GM12892 (cell line): ENCODE results near the gene SYNDIG1.

Source experiments
- DNase-seq: peaks from one replicate; pipeline ENCODE4 v3.0.0; 2011; ENCODE audit not compliant: insufficient read length
- FAIRE-seq: peaks from 2 replicates; lab custom pipeline; 2011; peaks lifted over from hg19 to GRCh38; lab: Jason Lieb, UNC
- POLR2A ChIP-seq: IDR thresholded peaks from 2 replicates; pipeline ENCODE4 v1.6.1; 2011; ENCODE audit warnings: low read depth, low read length, control low read depth
- POLR2AphosphoS5 ChIP-seq: IDR thresholded peaks from 2 replicates; pipeline ENCODE4 v1.6.1; 2011; ENCODE audit warnings: low read depth, low read length, control low read depth
- TAF1 ChIP-seq: IDR thresholded peaks from 2 replicates; pipeline ENCODE4 v1.6.1; 2011; ENCODE audit warnings: low read depth, mild to moderate bottlenecking, control low read depth, low read length, borderline replicate concordance

The SYNDIG1 gene

DNA sequence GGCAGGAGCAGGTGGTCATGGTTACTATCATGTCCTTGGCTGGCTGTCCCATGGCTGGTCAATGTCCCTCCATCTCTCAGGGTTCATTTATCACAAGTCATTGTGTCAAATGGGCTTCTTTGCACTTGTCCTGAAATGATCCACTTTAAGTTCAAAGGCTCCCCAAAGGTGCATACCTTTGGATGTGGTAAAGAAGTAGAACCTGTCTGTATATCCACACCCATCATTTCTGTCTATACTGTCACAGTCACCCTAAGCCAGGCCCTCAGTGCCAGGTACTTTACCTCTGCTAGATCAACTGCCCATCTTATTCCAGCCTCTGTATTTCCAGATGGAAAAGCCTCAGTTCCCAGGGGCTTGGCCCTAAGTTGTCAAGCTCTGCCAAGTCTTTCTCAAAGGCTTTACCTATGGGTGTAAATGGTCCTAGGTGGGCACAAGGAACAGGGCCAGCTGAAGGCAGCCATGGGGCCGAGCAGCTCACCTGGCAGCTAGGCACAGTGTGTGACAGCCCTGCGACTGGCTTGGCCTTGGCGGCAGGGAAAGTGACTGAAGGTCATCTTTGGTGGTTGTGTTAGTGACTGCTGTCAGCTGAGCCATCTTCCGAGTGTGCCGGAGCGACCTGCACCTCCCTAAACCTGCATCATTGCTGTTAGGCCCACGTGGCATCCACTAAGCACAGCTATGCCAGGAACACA, 198.4 kb downstream of the SYNDIG1 start:
- DNase-seq (no peak), FAIRE-seq (no peak)
- TF ChIP-seq TAF1 (no peak), POLR2A (no peak), POLR2AphosphoS5 (no peak)

DNA sequence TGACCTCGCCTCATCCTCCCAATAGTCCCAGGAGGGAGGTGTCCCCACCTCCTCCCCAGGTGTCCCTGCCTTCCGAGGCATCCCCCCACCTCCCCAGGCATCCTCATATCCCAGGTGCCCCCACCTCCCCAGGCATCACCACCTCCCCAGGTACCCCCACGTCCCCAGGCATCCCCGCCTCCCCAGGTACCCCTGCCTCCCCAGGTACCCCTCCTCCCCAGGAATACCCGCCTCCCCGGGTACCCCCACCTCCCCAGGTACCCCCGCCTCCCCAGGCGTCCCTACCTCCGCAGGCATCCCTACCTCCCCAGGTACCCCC, 198.9 kb downstream of the SYNDIG1 start:
- DNase-seq = no peak
- no peak for FAIRE-seq
- no peak for TF ChIP-seq TAF1
- TF ChIP-seq POLR2A = no peak
- TF ChIP-seq POLR2AphosphoS5 = no peak

DNA sequence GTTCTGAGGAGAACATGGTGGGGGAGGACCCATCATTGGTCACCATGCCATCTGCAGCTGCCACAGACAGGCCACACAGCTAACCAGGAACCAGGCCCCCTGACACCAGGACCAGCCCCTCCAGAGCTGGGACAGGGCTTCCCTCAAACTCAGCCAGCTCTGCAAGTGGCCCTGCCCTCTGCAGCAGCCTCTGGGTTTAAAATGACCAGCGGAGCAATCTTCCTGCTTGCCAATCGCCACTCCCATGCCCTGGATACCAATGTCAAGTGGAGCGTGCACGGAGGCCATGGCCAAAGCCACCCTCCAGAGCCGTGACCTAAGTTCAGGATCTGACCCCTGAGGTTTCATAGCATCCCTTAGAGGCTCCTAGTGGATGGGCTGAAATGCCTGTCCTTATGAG, 199.4 kb downstream of the SYNDIG1 start:
- no peak for TF ChIP-seq POLR2AphosphoS5
- FAIRE-seq (no peak), DNase-seq (no peak)

DNA sequence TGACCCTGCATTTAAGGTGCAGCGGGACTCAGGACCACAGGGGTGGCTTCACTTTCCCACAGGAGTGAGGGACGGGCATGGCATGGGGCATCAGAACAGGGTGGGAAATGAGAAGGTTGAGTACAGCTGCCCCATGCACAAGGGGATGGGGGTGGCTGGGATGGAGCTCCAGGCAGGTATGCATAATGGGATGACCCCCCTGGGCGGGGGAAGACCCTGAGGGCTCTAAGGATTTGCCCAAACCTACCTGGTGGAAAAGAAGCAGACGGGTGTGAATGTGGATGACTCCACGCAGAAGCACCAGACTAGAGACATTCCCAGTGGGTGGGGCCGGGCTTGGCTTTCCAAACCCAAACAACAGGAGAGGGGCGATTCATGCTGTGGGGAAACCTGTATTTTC, 200.3 kb downstream of the SYNDIG1 start:
- TF ChIP-seq POLR2AphosphoS5 (no peak), POLR2A (no peak), TAF1 (no peak)
- FAIRE-seq = no peak

DNA sequence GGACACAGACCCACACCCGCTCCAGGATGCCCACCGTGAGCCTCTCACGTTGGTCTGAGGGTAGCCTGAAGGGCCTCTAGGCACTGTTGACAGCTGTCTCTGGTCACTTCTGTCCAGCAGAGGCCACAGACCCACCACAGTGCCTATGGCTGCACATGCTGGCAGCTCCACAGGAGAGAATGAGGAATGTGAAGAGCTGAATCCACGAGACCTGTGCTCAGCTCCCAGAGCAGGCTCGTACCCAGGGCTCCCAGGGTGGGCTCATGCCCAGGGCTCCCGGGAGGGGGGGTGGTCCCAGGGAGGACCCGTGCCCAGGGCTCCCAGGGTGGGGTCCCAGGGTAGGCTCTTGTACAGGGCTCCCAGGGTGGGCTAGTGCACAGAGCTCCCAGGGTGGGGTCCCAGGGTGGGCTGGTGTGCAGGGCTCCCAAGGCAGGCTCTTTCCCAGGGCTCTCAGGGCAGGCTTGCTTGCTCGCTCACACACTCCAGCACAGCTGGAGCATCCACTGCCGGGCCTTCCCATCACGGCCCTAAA, 201.0 kb downstream of the SYNDIG1 start:
- no peak for DNase-seq
- FAIRE-seq = no peak

More for the DNA sequence above, 200.3 kb downstream of the SYNDIG1 start:
- no peak for DNase-seq

DNA sequence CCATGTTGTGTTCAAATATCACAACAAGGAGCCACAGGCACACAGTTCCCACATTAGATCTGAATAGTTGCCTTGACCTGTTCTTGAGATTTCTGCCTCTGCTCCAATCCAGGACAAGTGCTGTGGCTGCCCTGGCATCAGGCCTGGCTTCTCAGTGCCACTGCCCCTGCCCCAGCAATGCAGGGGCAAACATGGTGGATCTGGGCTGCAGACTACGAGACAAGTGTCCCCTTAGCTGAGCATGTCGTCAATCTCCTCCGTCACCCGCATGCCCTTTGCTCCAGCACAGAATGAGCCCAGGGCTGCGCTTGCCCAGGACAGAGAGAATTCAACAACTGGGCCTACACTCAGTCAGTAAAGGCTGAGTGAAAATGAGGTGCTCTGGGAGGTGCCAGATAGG, 201.6 kb downstream of the SYNDIG1 start:
- FAIRE-seq (no peak), DNase-seq (no peak)
- TF ChIP-seq TAF1 = no peak
- no peak for TF ChIP-seq POLR2AphosphoS5
- TF ChIP-seq POLR2A = no peak

More for the DNA sequence above, 201.0 kb downstream of the SYNDIG1 start:
- TF ChIP-seq TAF1 (no peak), POLR2AphosphoS5 (no peak), POLR2A (no peak)

DNA sequence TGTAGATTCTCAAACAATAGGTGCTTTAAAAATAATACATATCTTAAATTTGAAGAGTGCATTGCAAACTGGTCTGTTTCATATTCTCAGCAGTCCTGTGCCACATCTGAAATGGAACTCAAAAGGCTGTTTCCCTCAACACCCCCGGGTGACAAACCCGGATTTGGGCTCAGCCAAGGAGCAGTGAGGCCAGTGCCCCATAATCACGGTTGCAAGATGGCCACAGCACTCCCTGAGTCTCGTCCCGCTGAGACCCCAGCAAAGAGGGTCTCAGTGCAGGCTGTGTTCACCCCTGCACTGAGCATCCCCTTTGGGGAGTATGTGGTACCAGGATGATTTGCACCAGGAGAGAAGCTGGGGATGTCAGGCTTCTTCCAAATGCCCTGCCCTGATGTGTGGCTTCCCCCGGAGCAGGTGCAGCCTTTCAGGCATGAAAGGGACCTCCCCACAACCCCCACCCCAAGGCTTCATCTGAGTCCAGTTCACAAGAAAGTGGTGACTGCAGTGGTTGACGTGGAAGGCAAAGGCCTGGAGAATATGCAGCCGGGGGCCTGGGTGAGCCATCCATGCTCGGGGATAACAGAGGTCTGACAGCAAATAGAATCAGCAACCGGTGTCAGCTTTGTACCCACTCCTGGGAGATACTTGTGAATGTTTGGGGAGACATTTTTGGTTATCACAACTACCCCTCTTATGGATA, 202.9 kb downstream of the SYNDIG1 start:
- FAIRE-seq (no peak), DNase-seq (no peak)
- no peak for TF ChIP-seq POLR2A
- TF ChIP-seq TAF1 = no peak
- TF ChIP-seq POLR2AphosphoS5 = no peak

DNA sequence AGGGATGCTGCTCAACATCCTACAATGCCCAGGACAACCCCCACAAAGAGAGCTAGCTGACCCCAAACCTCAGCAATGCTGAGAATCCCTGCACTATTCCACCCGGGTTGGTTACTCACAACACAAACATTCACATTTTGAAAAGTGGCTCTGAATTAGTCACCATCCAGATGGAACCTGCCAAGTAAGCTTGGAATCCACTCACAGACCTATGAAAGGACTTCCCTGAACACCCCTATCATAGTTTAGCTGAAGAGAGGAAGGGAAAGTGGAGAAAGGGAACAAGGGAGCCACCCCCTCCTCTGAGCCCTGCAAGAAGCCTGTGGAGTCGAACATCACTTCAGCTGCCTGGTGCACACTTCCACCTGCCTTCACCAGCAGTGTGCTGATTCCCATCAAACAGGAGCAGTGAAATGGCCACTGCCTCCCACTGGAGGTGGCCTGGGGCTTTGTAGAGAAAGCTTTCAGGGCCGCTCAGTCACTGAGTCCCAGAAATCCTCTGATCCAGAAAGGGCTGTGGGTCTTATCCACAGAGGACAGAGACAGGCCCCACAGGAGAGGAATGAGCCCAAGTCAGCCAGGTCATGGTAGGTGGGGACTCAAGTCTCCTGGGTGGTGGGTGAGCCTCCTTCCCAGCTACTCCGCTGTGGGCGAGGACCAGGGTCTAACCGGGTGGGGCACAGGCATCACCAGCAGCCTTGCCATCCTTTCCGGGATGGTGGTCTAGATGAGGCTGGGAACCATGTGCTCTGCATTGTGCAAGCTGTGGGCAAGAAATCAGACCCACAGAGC, 203.7 kb downstream of the SYNDIG1 start:
- DNase-seq (no peak), FAIRE-seq (no peak)
- no peak for TF ChIP-seq TAF1

DNA sequence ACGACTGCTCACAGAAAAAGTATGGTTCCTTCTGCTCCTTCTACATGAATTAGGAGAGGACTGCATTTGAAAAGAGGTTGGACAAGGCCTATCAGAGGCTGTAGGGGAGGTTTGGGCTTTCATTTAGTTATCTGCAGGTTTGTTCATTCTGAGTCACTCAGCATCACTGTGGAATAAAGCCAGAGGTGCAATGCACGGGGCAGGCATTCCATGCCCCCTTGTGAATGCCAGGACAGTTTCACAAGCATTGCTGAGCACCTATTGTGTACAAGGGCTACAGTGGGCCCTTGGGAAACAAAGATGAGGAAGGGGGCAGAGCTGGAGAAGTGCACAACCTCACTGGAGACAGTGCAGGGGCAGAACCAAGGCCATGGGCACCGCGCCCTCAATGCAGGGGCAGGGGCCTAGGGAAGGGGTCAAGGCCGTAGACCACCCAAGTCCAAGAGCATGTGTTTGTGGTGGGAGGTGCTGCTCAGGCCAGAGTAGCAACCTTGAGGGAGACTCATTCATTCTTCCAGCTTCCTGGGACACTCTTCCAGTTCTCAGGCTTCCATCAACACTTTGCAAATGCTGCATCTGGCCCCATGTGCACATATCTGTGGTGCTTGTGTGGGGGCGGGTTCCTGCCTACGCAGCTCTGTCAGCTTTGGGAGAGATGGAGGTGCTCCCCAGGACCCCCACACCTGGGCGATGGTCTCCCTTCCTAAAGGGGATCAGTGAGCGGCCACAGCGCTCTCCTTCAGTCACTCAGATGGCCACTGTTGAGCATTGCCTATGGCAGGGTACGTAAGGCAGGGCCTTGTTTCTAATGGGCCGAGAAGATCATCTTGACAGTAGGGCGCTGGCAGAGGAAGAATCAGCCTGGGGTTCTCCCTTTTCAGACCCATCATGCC, 204.5 kb downstream of the SYNDIG1 start:
- DNase-seq (no peak), FAIRE-seq (no peak)
- TF ChIP-seq POLR2A (no peak), TAF1 (no peak), POLR2AphosphoS5 (no peak)

DNA sequence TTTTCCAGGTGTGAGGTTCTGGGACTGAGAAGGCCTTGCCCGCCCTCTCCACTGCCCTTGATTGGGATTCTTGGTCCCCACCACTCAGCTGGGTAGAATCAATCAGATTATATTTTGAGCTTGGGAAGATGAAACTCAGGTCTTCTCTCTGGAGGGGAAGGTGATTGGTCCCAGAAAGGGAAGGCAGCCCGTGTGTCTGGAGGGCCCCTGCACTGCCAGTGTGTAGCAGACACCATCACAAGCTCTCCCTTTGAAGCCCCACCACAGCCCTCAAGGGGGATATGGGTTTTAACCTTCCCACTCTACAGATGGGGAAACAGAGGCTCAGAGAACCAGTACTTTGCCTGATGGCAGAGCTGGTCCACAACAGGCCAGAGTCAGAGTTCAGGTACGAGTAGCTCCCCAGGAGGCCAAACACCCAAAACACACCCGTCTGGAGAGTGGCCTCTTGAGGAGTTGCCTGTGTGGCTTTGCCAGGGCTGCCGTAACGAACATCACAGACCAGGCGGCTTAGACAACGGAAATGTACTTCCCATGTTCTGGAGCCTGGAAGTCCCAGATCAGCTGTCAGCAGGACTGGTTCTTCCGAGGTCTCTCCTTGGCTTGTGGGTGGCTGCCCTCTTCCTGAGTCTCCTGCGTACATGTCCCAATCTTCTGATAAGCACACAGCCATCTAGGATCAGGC, 205.6 kb downstream of the SYNDIG1 start:
- DNase-seq (no peak), FAIRE-seq (no peak)
- TF ChIP-seq TAF1 = no peak

DNA sequence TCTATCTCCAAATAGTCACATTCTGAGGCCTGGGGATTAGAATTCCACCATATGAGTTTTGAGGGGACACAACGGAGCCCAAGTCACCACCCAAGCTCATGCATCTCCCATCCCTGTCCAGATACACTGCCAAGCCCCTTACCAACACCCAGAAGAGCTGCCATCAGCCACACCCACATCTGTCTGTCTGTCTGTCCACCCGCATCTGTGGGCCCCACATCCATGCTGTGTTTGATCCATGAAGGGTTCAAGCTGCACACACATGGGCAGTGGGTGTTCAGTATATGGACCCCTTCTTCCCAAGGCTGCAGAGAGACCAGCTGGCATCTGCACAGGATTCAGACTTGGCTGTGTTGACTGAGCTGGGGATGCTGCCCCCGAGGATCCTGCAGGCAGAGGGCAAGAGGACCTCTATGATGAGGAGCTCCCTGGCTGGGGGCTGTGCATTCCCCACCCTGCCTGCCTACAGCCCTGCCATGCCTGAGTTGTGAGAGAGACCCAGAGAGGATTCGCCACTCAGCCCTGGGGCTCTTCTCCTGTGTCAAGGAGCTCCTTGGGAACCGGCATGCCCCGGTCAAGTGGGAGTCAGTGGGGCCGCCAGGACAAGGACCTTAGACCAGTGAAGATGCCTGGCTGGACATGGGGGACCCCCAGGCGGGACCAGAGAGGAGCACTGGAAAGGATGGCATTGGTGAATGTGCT, 206.4 kb downstream of the SYNDIG1 start:
- TF ChIP-seq TAF1 (no peak), POLR2A (no peak), POLR2AphosphoS5 (no peak)
- FAIRE-seq (no peak), DNase-seq (no peak)
